OCI-LY7 (cell line): Measurements from ENCODE around the gene NCS1. TPM values are rescaled to one million over a fixed set of nuclear protein-coding genes. Genes with fewer than 3 reads are reported as not detected.

ENCODE experiments used
- BruUV-seq: library from RNA; stranded (reverse); fragments of 400-500 nt; replicated peaks from 2 replicates; lab custom pipeline; 2021; lab: Mats Ljungman, UMichigan
- CTCF ChIA-PET: fragments of 300-600 bp; sonication (Branson Sonifier 250); formaldehyde crosslinking; loops from one replicate; lab custom pipeline; 2022; ENCODE audit warnings: antibody characterized with exemption; ENCODE audit not compliant: unreplicated experiment; lab: Charles Lee
- POLR2A ChIA-PET: fragments of 300-600 bp; sonication (Branson Sonifier 250); formaldehyde crosslinking; loops from one replicate; lab custom pipeline; 2022; ENCODE audit warnings: antibody characterized with exemption; lab: Charles Lee
- DNase-seq: peaks from one replicate; pipeline ENCODE4 v3.0.0-alpha.2; 2015; ENCODE audit warnings: low spot score
- H2AFZ ChIP-seq: fragments of 200-600 bp; sonication (generic), shearing (Covaris generic); 2 replicates; pipeline ENCODE4 v1.6.1; 2014; ENCODE audit warnings: mild to moderate bottlenecking, antibody characterized with exemption, low read length, moderate library complexity
- H3K27ac ChIP-seq: fragments of 200-600 bp; sonication (generic); 2 replicates; pipeline ENCODE4 v1.5.1; 2014; ENCODE audit warnings: mixed run types, low read depth, mild to moderate bottlenecking, moderate library complexity, low read length, inconsistent platforms; ENCODE audit not compliant: poor library complexity, severe bottlenecking
- H3K36me3 ChIP-seq: fragments of 200-600 bp; sonication (generic); 2 replicates; pipeline ENCODE4 v1.6.1; 2014; ENCODE audit warnings: mild to moderate bottlenecking, antibody characterized with exemption, low read length, moderate library complexity, mixed read lengths; ENCODE audit not compliant: insufficient read depth
- H3K4me1 ChIP-seq: fragments of 200-600 bp; sonication (generic); 2 replicates; pipeline ENCODE4 v1.5.1; 2014; ENCODE audit warnings: mild to moderate bottlenecking, low read length; ENCODE audit not compliant: insufficient read depth, poor library complexity, severe bottlenecking
- H3K4me2 ChIP-seq: fragments of 200-600 bp; sonication (generic); 2 replicates; pipeline ENCODE4 v1.6.1; 2014; ENCODE audit warnings: mild to moderate bottlenecking, low read length
- H3K4me3 ChIP-seq: fragments of 200-600 bp; sonication (generic); 2 replicates; pipeline ENCODE4 v1.5.1; 2014; ENCODE audit warnings: mild to moderate bottlenecking, low read depth, low read length; ENCODE audit not compliant: poor library complexity, severe bottlenecking
- H3K79me2 ChIP-seq: fragments of 200-600 bp; sonication (generic); 2 replicates; pipeline ENCODE4 v1.6.1; 2016; ENCODE audit warnings: low read depth, mild to moderate bottlenecking, low read length, moderate library complexity, mixed read lengths; ENCODE audit not compliant: insufficient read depth
- H3K9me2 ChIP-seq: fragments of 200-600 bp; sonication (generic); 2 replicates; pipeline ENCODE4 v1.6.1; 2016; ENCODE audit warnings: mild to moderate bottlenecking, low read length, mixed read lengths; ENCODE audit not compliant: insufficient read depth
- H3K9me3 ChIP-seq: fragments of 200-600 bp; sonication (generic); 2 replicates; pipeline ENCODE4 v1.6.1; 2014; ENCODE audit warnings: mild to moderate bottlenecking, mixed run types, low read length, mixed read lengths
- H4K20me1 ChIP-seq: fragments of 200-600 bp; sonication (generic); 2 replicates; pipeline ENCODE4 v1.6.1; 2014; ENCODE audit warnings: mild to moderate bottlenecking, antibody characterized with exemption, low read length, moderate library complexity, mixed read lengths; ENCODE audit not compliant: insufficient read depth
- CTCF ChIP-seq: fragments of 200-600 bp; sonication (generic); conservative IDR thresholded peaks from 2 replicates; pipeline ENCODE4 v1.5.1; 2014; ENCODE audit warnings: mild to moderate bottlenecking, antibody characterized with exemption, low read length, moderate library complexity, mixed read lengths
- EZH2phosphoT487 ChIP-seq: fragments of 200-600 bp; sonication (generic); IDR thresholded peaks from 2 replicates; pipeline ENCODE4 v1.6.1; 2018; ENCODE audit warnings: low read depth, borderline replicate concordance, mild to moderate bottlenecking, mixed run types, antibody characterized with exemption, low read length, moderate library complexity, mixed read lengths
- intact Hi-C: fragments of 100-400 bp; cut with micrococcal nuclease; formaldehyde crosslinking; loops from one replicate; pipeline ENCODE4 v1.10.0; 2022; ENCODE audit not compliant: unreplicated experiment
- total RNA-seq, 2 experiments: library from RNA; depleted of rRNA in 1 of 2; stranded (reverse); fragments of >200 nt in 1 of 2; shearing (Covaris generic) in 1 of 2; gene quantifications; 2 replicates each; pipeline ENCODE4 v1.2.3, GENCODE V29; 2014 to 2022

The NCS1 gene
- total RNA-seq, 2 experiments from 2014 or later = not detected

- CTCF ChIA-PET = no interaction called here
- DNase-seq = no peak
These were observed 10.2 kb downstream of the NCS1 start for GRCh38 chr9:130182381-130182909.

GRCh38 chr9:130183133-130183762 lies 11.0 kb downstream of the NCS1 start:
- Histone ChIP-seq H3K9me3 (no peaks in the 10 kb centered on the region), H3K9me2 (no peaks in the 10 kb centered on the region), H4K20me1 (no peaks in the 10 kb centered on the region), H3K79me2 (no peaks in the 10 kb centered on the region), H3K4me1 (no peaks in the 10 kb centered on the region), H3K36me3 (no peaks in the 10 kb centered on the region), H2AFZ (no peak overlapping the region), H3K4me2 (no peak overlapping the region), H3K4me3 (no peak overlapping the region), H3K27ac (no peak overlapping the region)
- DNase-seq = no peak
- no TSS peak for BruUV-seq
- intact Hi-C loops = no loop called here
- TF ChIP-seq EZH2phosphoT487 (no peak), CTCF (no peak)
- ChIA-PET POLR2A (no interaction called here), CTCF (no interaction called here)

More at GRCh38 chr9:130182381-130182909, 10.2 kb downstream of the NCS1 start:
- Histone ChIP-seq H3K4me1 (no peaks in the 10 kb centered on the region), H3K4me2 (no peak overlapping the region), H3K9me2 (no peaks in the 10 kb centered on the region), H2AFZ (no peak overlapping the region), H3K4me3 (no peak overlapping the region), H3K9me3 (no peaks in the 10 kb centered on the region), H3K36me3 (no peaks in the 10 kb centered on the region), H3K27ac (no peak overlapping the region), H3K79me2 (no peaks in the 10 kb centered on the region), H4K20me1 (no peaks in the 10 kb centered on the region)
- POLR2A ChIA-PET = no interaction called here
- no TSS peak for BruUV-seq
- TF ChIP-seq CTCF = no peak
- no peak for TF ChIP-seq EZH2phosphoT487
- intact Hi-C loops = no loop called here

- H3K36me3 ChIP-seq = no peaks in the 10 kb centered on the region
- no peak overlapping the region for H3K4me2 ChIP-seq
- H4K20me1 ChIP-seq = no peaks in the 10 kb centered on the region
- no peak for DNase-seq
- CTCF ChIA-PET = no interaction called here
- no TSS peak for BruUV-seq
- no peak overlapping the region for H2AFZ ChIP-seq
- no peak overlapping the region for H3K27ac ChIP-seq
- no peaks in the 10 kb centered on the region for H3K79me2 ChIP-seq
- H3K4me3 ChIP-seq = no peak overlapping the region
- no peaks in the 10 kb centered on the region for H3K9me2 ChIP-seq
- H3K9me3 ChIP-seq = no peaks in the 10 kb centered on the region
- POLR2A ChIA-PET = no interaction called here
- H3K4me1 ChIP-seq = no peaks in the 10 kb centered on the region
- no peak for TF ChIP-seq CTCF
- TF ChIP-seq EZH2phosphoT487 = no peak
- intact Hi-C loops = no loop called here
These were observed 12.8 kb downstream of the NCS1 start for GRCh38 chr9:130185017-130185416.
